SK-N-MC (cell line): ENCODE results near the gene ATP13A4.

Source experiments
- EZH2 ChIP-seq: fragments of 200-600 bp; sonication (generic); IDR thresholded peaks from one replicate; pipeline ENCODE4 v1.6.1; 2017; ENCODE audit warnings: antibody characterized with exemption
- POLR2AphosphoS5 ChIP-seq: IDR thresholded peaks from 2 replicates; pipeline ENCODE4 v1.6.1; 2012; ENCODE audit warnings: mild to moderate bottlenecking, low read depth, low read length, borderline replicate concordance

GRCh38 chr3:193569119-193569518 is 14.4 kb upstream of the ATP13A4 start:
- no peak for TF ChIP-seq POLR2AphosphoS5
- no peak for TF ChIP-seq EZH2
